Large intestine (tissue), 12 donors: Measurements from ENCODE around the gene ANKRD16. TPM values are rescaled to one million over a fixed set of nuclear protein-coding genes. Genes with fewer than 3 reads are reported as not detected.

Experiments used
- DNase-seq, 2 donors: peaks; one replicate each; pipeline versions ENCODE4 v3.0.0 to v3.0.0-alpha.2; 2013
- H3K27ac ChIP-seq: one replicate; pipeline ENCODE4 v1.5.1; 2013; ENCODE audit warnings: low read length
- H3K27me3 ChIP-seq: 2 replicates; pipeline ENCODE4 v1.6.1; 2013; ENCODE audit warnings: low read length; ENCODE audit not compliant: control insufficient read depth, insufficient read depth
- H3K36me3 ChIP-seq: 2 replicates; pipeline ENCODE4 v1.6.1; 2013; ENCODE audit warnings: low read length; ENCODE audit not compliant: control insufficient read depth, insufficient read depth
- H3K4me1 ChIP-seq: one replicate; pipeline ENCODE4 v1.6.1; 2013; ENCODE audit warnings: low read length; ENCODE audit not compliant: control insufficient read depth, insufficient read depth
- H3K4me3 ChIP-seq: one replicate; pipeline ENCODE4 v1.5.1; 2013; ENCODE audit warnings: low read length
- H3K9me3 ChIP-seq: one replicate; pipeline ENCODE4 v1.6.1; 2013; ENCODE audit warnings: mild to moderate bottlenecking, low read depth, low read length, moderate library complexity; ENCODE audit not compliant: control insufficient read depth
- WGBS: methylation state at CpG from one replicate; pipeline ENCODE4 v1.1.5; 2013; ENCODE audit warnings: low lambda C conversion rate; ENCODE audit not compliant: insufficient coverage; 5-methylcytosine and 5-hydroxymethylcytosine counted together
- long read RNA-seq, 11 donors: transcript quantifications; one replicate each; lab custom pipeline, GENCODE V29; 2026
- polyA plus RNA-seq: library from polyadenylated mRNA; unstranded; fragments of 120-200 nt; gene quantifications from one replicate; pipeline ENCODE4 v1.2.1, GENCODE V29; 2013

ANKRD16 gene
- polyA plus RNA-seq: 7.9 TPM
- long read RNA-seq, donor 1, partial matches to known transcripts: 0 of 3 reads
- long read RNA-seq, donor 1, other reads (novel, unspliced or antisense): 0 of 3 reads
- long read RNA-seq, donor 2, partial matches to known transcripts: 12 of 14 reads
- long read RNA-seq, donor 2, other reads (novel, unspliced or antisense): 0 of 14 reads
- long read RNA-seq, donor 3: 0 reads
- long read RNA-seq, donor 4, partial matches to known transcripts: 0 of 1 reads
- long read RNA-seq, donor 4, other reads (novel, unspliced or antisense): 0 of 1 reads
- long read RNA-seq, donor 5, partial matches to known transcripts: 0 of 2 reads
- long read RNA-seq, donor 5, other reads (novel, unspliced or antisense): 0 of 2 reads
- long read RNA-seq, donor 6: 0 reads
- long read RNA-seq, donor 7, partial matches to known transcripts: 0 of 1 reads
- long read RNA-seq, donor 7, other reads (novel, unspliced or antisense): 0 of 1 reads
- long read RNA-seq, donor 8, partial matches to known transcripts: 0 of 1 reads
- long read RNA-seq, donor 8, other reads (novel, unspliced or antisense): 0 of 1 reads
- long read RNA-seq, donor 9, partial matches to known transcripts: 0 of 1 reads
- long read RNA-seq, donor 9, other reads (novel, unspliced or antisense): 0 of 1 reads
- long read RNA-seq, donor 10, partial matches to known transcripts: 29 of 33 reads
- long read RNA-seq, donor 10, other reads (novel, unspliced or antisense): 0 of 33 reads
- long read RNA-seq, donor 11, partial matches to known transcripts: 0 of 1 reads
- long read RNA-seq, donor 11, other reads (novel, unspliced or antisense): 0 of 1 reads

GRCh38 chr10:5889624-5890451 is at the start of gene ANKRD16, which contains the start of gene FBH1:
TSS of gene ANKRD16 (minus strand) at chr10:5889893. CDS start at chr10:5889354, 539 bp downstream.
TSS of gene FBH1 (plus strand) at chr10:5890243. CDS start at chr10:5890346, 103 bp downstream.
- Histone ChIP-seq H3K9me3 (no peaks in the 10 kb centered on the region), H3K36me3 (peaks cover 20% of the 10 kb centered on the region), H3K27me3 (no peaks in the 10 kb centered on the region), H3K4me3 (peak within 1 kb of the TSS; percentile 93), H3K27ac (peak within 1 kb of the TSS; percentile 79), H3K4me1 (peaks cover 22% of the 10 kb centered on the region)
- DNase-seq: peak; percentile 99 to 100
- WGBS: no CpG with 5 or more reads among the region's 109 CpGs

- 80% methylated on average over 4 of the region's 12 CpGs for WGBS
- peaks cover 39% of the 10 kb centered on the region for H3K36me3 ChIP-seq
Measured at GRCh38 chr10:5938291-5938690, 48.6 kb upstream of the ANKRD16 start.

GRCh38 chr10:5937016-5937415 is 47.3 kb upstream of the ANKRD16 start:
- no CpG with 5 or more reads among the region's 18 CpGs for WGBS
- Histone ChIP-seq H3K4me1 (no peaks in the 10 kb centered on the region), H3K9me3 (no peaks in the 10 kb centered on the region), H3K27ac (no peak overlapping the region), H3K27me3 (no peaks in the 10 kb centered on the region), H3K4me3 (no peak overlapping the region), H3K36me3 (peaks cover 46% of the 10 kb centered on the region)
- DNase-seq: no peak

More at GRCh38 chr10:5938291-5938690, 48.6 kb upstream of the ANKRD16 start:
- Histone ChIP-seq H3K9me3 (no peaks in the 10 kb centered on the region), H3K4me3 (no peak overlapping the region), H3K27ac (no peak overlapping the region), H3K4me1 (peaks cover 1% of the 10 kb centered on the region), H3K27me3 (no peaks in the 10 kb centered on the region)
- DNase-seq: no peak

GRCh38 chr10:5935628-5936027 is 45.9 kb upstream of the ANKRD16 start:
- Histone ChIP-seq H3K4me3 (no peak overlapping the region), H3K27me3 (no peaks in the 10 kb centered on the region), H3K36me3 (peaks cover 59% of the 10 kb centered on the region), H3K27ac (no peak overlapping the region), H3K9me3 (no peaks in the 10 kb centered on the region), H3K4me1 (no peaks in the 10 kb centered on the region)
- no peak for DNase-seq
- no CpG with 5 or more reads among the region's 10 CpGs for WGBS

GRCh38 chr10:5933909-5934546 is 44.3 kb upstream of the ANKRD16 start:
- H3K27me3 ChIP-seq: no peaks in the 10 kb centered on the region
- WGBS: 93% methylated on average over 3 of the region's 14 CpGs
- peaks cover 73% of the 10 kb centered on the region for H3K36me3 ChIP-seq
- no peaks in the 10 kb centered on the region for H3K9me3 ChIP-seq
- H3K4me1 ChIP-seq: no peaks in the 10 kb centered on the region
- DNase-seq: no peak
- no peak overlapping the region for H3K27ac ChIP-seq
- H3K4me3 ChIP-seq: no peak overlapping the region

- H3K27ac ChIP-seq: no peak overlapping the region
- no peaks in the 10 kb centered on the region for H3K27me3 ChIP-seq
- no peak overlapping the region for H3K4me3 ChIP-seq
- no peaks in the 10 kb centered on the region for H3K4me1 ChIP-seq
- WGBS: no CpG with 5 or more reads among the region's 5 CpGs
- no peak for DNase-seq
- H3K9me3 ChIP-seq: no peaks in the 10 kb centered on the region
- H3K36me3 ChIP-seq: peaks cover 73% of the 10 kb centered on the region
Measured at GRCh38 chr10:5932345-5932744, 42.7 kb upstream of the ANKRD16 start.

- WGBS: no CpG with 5 or more reads among the region's 11 CpGs
- Histone ChIP-seq H3K9me3 (no peaks in the 10 kb centered on the region), H3K27ac (no peak overlapping the region), H3K27me3 (no peaks in the 10 kb centered on the region), H3K4me3 (no peak overlapping the region), H3K36me3 (peaks cover 71% of the 10 kb centered on the region), H3K4me1 (no peaks in the 10 kb centered on the region)
- no peak for DNase-seq
Measured at GRCh38 chr10:5930272-5930671, 40.6 kb upstream of the ANKRD16 start.

GRCh38 chr10:5929442-5929841 is 39.7 kb upstream of the ANKRD16 start:
- no peak for DNase-seq
- Histone ChIP-seq H3K4me3 (no peak overlapping the region), H3K36me3 (peaks cover 73% of the 10 kb centered on the region), H3K27ac (no peak overlapping the region), H3K9me3 (no peaks in the 10 kb centered on the region), H3K27me3 (no peaks in the 10 kb centered on the region), H3K4me1 (no peaks in the 10 kb centered on the region)
- WGBS: 93% methylated on average over 2 of the region's 8 CpGs

- 80% methylated on average over 3 of the region's 8 CpGs for WGBS
- H3K36me3 ChIP-seq: peaks cover 88% of the 10 kb centered on the region
- peak overlapping the region; percentile 16 for H3K27ac ChIP-seq
Measured at GRCh38 chr10:5927306-5927705, 37.6 kb upstream of the ANKRD16 start.

More at GRCh38 chr10:5927306-5927705, 37.6 kb upstream of the ANKRD16 start:
- no peaks in the 10 kb centered on the region for H3K4me1 ChIP-seq
- H3K9me3 ChIP-seq: no peaks in the 10 kb centered on the region
- DNase-seq: no peak
- H3K27me3 ChIP-seq: no peaks in the 10 kb centered on the region
- H3K4me3 ChIP-seq: no peak overlapping the region
